MM.1S (cell line): Measurements from ENCODE around the gene TSPAN9.

Experiments
- DNase-seq: peaks from one replicate; pipeline ENCODE4 v3.0.0-alpha.2; 2015
- H2AFZ ChIP-seq: fragments of 300-600 bp; sonication (generic); 2 replicates; pipeline ENCODE4 v1.6.0; 2016; ENCODE audit warnings: antibody characterized with exemption, low read length
- H3F3A ChIP-seq: fragments of 300-600 bp; sonication (generic); 2 replicates; pipeline ENCODE4 v1.6.1; 2016; ENCODE audit warnings: mild to moderate bottlenecking, antibody characterized with exemption, low read length, moderate library complexity, mixed read lengths; ENCODE audit not compliant: insufficient read depth
- H3K27ac ChIP-seq: fragments of 300-600 bp; sonication (generic); 2 replicates; pipeline ENCODE4 v1.5.1; 2016; ENCODE audit warnings: mild to moderate bottlenecking, low read length
- H3K27me3 ChIP-seq: fragments of 300-600 bp; sonication (generic); replicated peaks from 2 replicates; pipeline ENCODE4 v1.6.0; 2016; ENCODE audit warnings: low read length; ENCODE audit not compliant: insufficient read depth
- H3K36me3 ChIP-seq: fragments of 300-600 bp; sonication (generic); replicated peaks from 2 replicates; pipeline ENCODE4 v1.6.1; 2016; ENCODE audit warnings: mild to moderate bottlenecking, low read length, mixed read lengths; ENCODE audit not compliant: insufficient read depth
- H3K4me1 ChIP-seq: fragments of 300-600 bp; sonication (generic); 2 replicates; pipeline ENCODE4 v1.6.1; 2016; ENCODE audit warnings: low read length, mixed read lengths
- H3K4me2 ChIP-seq: fragments of 300-600 bp; sonication (generic); 2 replicates; pipeline ENCODE4 v1.6.0; 2016; ENCODE audit warnings: low read depth, low read length
- H3K4me3 ChIP-seq: fragments of 300-600 bp; sonication (generic); 2 replicates; pipeline ENCODE4 v1.5.1; 2016; ENCODE audit warnings: low read length, mixed read lengths
- H3K79me2 ChIP-seq: fragments of 300-600 bp; sonication (generic); 2 replicates; pipeline ENCODE4 v1.6.1; 2016; ENCODE audit warnings: mixed run types, low read length, mixed read lengths
- H3K9ac ChIP-seq: fragments of 300-600 bp; sonication (generic); 2 replicates; pipeline ENCODE4 v1.6.1; 2016; ENCODE audit warnings: low read length, mixed read lengths
- H3K9me2 ChIP-seq: fragments of 300-600 bp; sonication (generic); replicated peaks from 2 replicates; pipeline ENCODE4 v1.6.1; 2016; ENCODE audit warnings: mild to moderate bottlenecking, low read length, mixed read lengths; ENCODE audit not compliant: insufficient read depth
- H3K9me3 ChIP-seq: fragments of 300-600 bp; sonication (generic); replicated peaks from 2 replicates; pipeline ENCODE4 v1.6.1; 2016; ENCODE audit warnings: mild to moderate bottlenecking, low read length, mixed read lengths; ENCODE audit not compliant: insufficient read depth
- H4K20me1 ChIP-seq: fragments of 300-600 bp; sonication (generic); 2 replicates; pipeline ENCODE4 v1.6.1; 2016; ENCODE audit warnings: mild to moderate bottlenecking, low read length, moderate library complexity, mixed read lengths; ENCODE audit not compliant: insufficient read depth
- CTCF ChIP-seq: fragments of 300-600 bp; sonication (generic); IDR thresholded peaks from 2 replicates; pipeline ENCODE4 v1.5.1; 2016; ENCODE audit warnings: antibody characterized with exemption, low read length, mixed read lengths
- EZH2 ChIP-seq: fragments of 300-600 bp; sonication (generic); optimal IDR thresholded peaks from 2 replicates; pipeline ENCODE3; 2017; ENCODE audit warnings: low read depth, mild to moderate bottlenecking, antibody characterized with exemption, low read length, mixed read lengths
- EZH2phosphoT487 ChIP-seq: fragments of 300-600 bp; sonication (generic); IDR thresholded peaks from 2 replicates; pipeline ENCODE4 v1.6.1; 2018; ENCODE audit warnings: antibody characterized with exemption, low read length

The TSPAN9 gene

GRCh38 chr12:3141339-3142321 is 64.5 kb downstream of the TSPAN9 start:
- Histone ChIP-seq H3K79me2 (no peaks in the 10 kb centered on the region), H3K9ac (no peak overlapping the region), H3K9me3 (no peaks in the 10 kb centered on the region), H2AFZ (no peak overlapping the region), H3F3A (no peaks in the 10 kb centered on the region), H3K4me2 (no peak overlapping the region), H3K4me1 (no peaks in the 10 kb centered on the region), H3K27me3 (peaks cover 97% of the 10 kb centered on the region), H3K9me2 (no peaks in the 10 kb centered on the region), H3K4me3 (no peak overlapping the region), H4K20me1 (no peaks in the 10 kb centered on the region), H3K36me3 (no peaks in the 10 kb centered on the region), H3K27ac (no peak overlapping the region)
- no peak for TF ChIP-seq EZH2
- TF ChIP-seq CTCF = no peak
- no peak for TF ChIP-seq EZH2phosphoT487
- DNase-seq = no peak

- H3K9me3 ChIP-seq = no peaks in the 10 kb centered on the region
- no peak overlapping the region for H3K4me3 ChIP-seq
- no peak overlapping the region for H3K4me2 ChIP-seq
- H3K36me3 ChIP-seq = no peaks in the 10 kb centered on the region
- H3K9me2 ChIP-seq = no peaks in the 10 kb centered on the region
- no peaks in the 10 kb centered on the region for H4K20me1 ChIP-seq
- H3K27ac ChIP-seq = no peak overlapping the region
- H3F3A ChIP-seq = no peaks in the 10 kb centered on the region
- H2AFZ ChIP-seq = no peak overlapping the region
- no peaks in the 10 kb centered on the region for H3K4me1 ChIP-seq
- TF ChIP-seq CTCF (no peak), EZH2phosphoT487 (no peak), EZH2 (no peak)
- DNase-seq = no peak
- no peaks in the 10 kb centered on the region for H3K79me2 ChIP-seq
- peaks cover 97% of the 10 kb centered on the region for H3K27me3 ChIP-seq
- no peak overlapping the region for H3K9ac ChIP-seq
Measured at GRCh38 chr12:3142386-3142785, 65.2 kb downstream of the TSPAN9 start.

GRCh38 chr12:3144495-3144894 is 67.3 kb downstream of the TSPAN9 start:
- no peaks in the 10 kb centered on the region for H3K9me3 ChIP-seq
- no peaks in the 10 kb centered on the region for H3F3A ChIP-seq
- H3K27ac ChIP-seq = no peak overlapping the region
- DNase-seq = no peak
- no peaks in the 10 kb centered on the region for H4K20me1 ChIP-seq
- TF ChIP-seq CTCF (no peak), EZH2phosphoT487 (no peak), EZH2 (no peak)
- no peak overlapping the region for H3K4me3 ChIP-seq
- no peak overlapping the region for H3K4me2 ChIP-seq
- H3K4me1 ChIP-seq = no peaks in the 10 kb centered on the region
- no peaks in the 10 kb centered on the region for H3K36me3 ChIP-seq
- no peak overlapping the region for H2AFZ ChIP-seq
- H3K27me3 ChIP-seq = peaks cover 97% of the 10 kb centered on the region
- H3K9me2 ChIP-seq = no peaks in the 10 kb centered on the region
- H3K79me2 ChIP-seq = no peaks in the 10 kb centered on the region
- H3K9ac ChIP-seq = no peak overlapping the region
